ENCODE data around the gene SLC16A8. TPM values are rescaled to one million over a fixed set of nuclear protein-coding genes. Genes with fewer than 3 reads are reported as not detected.

The SLC16A8 gene
- total RNA-seq, 1 donor from 2014 or later, result 3.1 TPM

DNA sequence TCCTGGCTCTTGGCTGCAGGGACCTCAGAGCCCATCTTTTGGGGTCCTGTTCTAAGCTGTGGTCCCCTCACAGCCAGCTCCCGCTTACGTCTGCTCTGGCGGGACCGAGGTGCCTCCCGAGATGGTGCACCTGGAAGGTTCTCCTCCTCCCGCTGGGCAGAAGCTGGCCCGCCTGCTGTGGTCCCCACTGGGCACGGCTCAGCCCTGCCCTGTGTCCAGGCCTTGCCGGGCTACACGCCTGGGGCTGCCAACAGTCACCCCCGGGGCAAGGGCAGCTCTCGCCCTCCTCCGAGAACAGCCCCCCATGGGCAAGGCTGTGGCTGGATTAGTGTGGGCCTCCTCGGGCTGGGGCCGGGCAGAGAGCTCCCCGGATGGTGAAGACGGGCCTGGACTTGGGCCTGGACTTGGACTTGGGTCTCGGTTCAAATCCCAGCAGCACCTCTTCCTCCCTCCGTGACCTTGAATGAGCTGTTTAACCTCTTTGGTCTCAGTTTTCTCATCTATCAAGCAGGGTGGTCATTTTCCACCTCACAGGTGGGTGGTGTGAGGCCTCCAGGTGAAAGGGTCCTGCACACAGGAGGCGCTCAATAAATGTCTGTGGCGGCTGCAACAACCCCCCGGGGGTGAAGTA lies 25.5 kb upstream of the SLC16A8 start:
- Histone ChIP-seq H3K27ac (no peak overlapping the region), H3K4me1 (peaks cover 5% of the 10 kb centered on the region), H2AFZ (replicated peaks) (no peak overlapping the region), H3K4me2 (no peak overlapping the region), H3K79me2 (ENCODE audit: low read depth) (no peaks in the 10 kb centered on the region), H3K9me3 (ENCODE audit: low read depth) (no peaks in the 10 kb centered on the region), H3K36me3 (no peaks in the 10 kb centered on the region), H4K20me1 (ENCODE audit: low read depth) (no peaks in the 10 kb centered on the region), H3K27me3 (no peaks in the 10 kb centered on the region), H3F3A (ENCODE audit: low read depth) (peaks cover 8% of the 10 kb centered on the region), H3K9ac (no peak overlapping the region), H3K4me3 (no peak overlapping the region)
- H3K4me1 Mint-ChIP-seq, result peaks cover 11% of the 10 kb centered on the region
- no peak overlapping the region for H3K27ac Mint-ChIP-seq
- no peaks in the 10 kb centered on the region for H3K36me3 Mint-ChIP-seq
- peaks cover 14% of the 10 kb centered on the region for H3K27me3 Mint-ChIP-seq (ENCODE audit: insufficient read depth, low read depth)
- H3K4me3 Mint-ChIP-seq, result peak overlapping the region; percentile 33
- peak; percentile 31 for DNase-seq (ENCODE audit: low spot score)
- TF ChIP-seq, protein P1, sequence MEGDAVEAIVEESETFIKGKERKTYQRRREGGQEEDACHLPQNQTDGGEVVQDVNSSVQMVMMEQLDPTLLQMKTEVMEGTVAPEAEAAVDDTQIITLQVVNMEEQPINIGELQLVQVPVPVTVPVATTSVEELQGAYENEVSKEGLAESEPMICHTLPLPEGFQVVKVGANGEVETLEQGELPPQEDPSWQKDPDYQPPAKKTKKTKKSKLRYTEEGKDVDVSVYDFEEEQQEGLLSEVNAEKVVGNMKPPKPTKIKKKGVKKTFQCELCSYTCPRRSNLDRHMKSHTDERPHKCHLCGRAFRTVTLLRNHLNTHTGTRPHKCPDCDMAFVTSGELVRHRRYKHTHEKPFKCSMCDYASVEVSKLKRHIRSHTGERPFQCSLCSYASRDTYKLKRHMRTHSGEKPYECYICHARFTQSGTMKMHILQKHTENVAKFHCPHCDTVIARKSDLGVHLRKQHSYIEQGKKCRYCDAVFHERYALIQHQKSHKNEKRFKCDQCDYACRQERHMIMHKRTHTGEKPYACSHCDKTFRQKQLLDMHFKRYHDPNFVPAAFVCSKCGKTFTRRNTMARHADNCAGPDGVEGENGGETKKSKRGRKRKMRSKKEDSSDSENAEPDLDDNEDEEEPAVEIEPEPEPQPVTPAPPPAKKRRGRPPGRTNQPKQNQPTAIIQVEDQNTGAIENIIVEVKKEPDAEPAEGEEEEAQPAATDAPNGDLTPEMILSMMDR (IDR thresholded peaks at IDR 0.05), result no peak
- TF ChIP-seq EZH2 (IDR thresholded peaks at IDR 0.05) (no peak), EZH2phosphoT487 (IDR thresholded peaks at IDR 0.05) (no peak)
- peaks cover 2% of the 10 kb centered on the region for H3K9me3 Mint-ChIP-seq

DNA sequence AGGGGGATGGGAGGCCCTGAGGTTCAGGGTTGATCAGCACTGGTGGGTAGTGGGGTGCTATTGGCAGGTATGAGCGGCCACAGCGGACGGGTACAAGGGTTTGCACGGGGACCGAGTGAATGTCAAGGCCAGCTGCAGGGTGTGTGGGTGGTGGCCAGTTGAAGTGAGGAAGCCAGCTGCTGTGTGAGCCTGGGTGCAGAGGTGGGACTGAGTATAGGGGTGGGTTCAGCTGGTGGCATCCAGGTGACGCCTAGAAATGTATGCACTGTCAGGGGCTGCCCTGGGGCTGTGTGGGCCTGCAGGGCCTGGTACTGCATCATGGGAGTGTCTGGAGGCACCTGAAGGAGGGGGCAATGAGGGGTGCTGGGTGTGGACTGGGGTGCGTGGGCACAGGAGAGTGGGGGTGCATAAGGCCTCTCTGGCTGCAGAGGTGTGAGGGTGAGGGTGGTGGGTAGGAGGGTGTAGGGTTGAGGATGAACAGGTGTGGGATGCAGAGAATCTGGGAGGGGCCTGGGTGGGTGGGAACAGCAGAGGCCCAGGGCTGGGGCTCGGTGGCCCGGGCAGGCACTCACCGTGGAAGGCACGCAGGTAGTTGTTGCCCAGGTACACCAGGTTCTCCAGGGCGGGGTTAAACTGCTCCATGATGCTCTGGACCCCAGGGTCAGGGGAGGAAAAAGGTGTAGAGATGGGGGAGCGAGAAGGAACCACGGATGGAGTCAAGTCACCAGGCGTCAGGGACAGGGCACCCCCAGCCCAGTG lies 24.8 kb upstream of the SLC16A8 start:
- H3K36me3 Mint-ChIP-seq, result no peaks in the 10 kb centered on the region

DNA sequence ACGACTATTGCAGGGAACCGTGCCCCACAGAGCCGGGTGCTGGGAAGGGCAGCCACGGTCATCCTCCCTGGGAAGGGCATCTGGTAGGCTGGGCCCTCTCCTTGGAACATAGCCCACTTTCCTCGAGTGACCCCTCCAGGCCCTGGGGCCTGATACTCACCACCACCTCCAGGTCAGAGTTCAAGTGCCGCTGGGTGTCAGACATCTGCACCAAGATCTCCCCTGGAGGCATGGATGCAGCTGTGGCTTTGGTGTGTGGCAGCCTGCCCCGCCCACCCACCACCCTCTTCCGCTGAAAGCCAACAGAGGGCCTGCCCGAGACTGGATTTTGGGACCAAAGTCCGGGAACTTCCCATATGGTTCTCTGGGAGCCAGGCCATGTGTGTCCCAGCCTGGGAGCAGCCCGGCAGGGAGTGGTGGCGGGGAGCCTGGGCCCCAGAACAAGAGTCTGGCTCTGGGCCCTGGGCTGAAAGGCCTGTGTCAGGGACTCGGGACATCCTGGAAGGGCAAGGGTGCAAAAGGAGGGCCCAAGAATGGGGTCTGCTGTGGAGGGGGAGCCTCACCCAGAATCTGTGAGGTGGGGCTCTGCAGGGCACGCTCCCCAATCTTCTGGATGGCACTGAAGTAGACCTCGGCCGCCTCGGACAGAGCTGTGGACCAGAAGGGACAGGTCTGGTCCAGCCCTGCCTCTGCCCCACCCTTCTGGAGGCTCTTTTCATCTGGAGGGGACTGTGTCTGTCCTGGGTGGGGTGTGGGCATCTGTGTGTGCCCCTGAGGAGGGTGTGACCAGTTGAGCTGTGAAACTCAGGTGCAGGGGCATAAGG lies 23.9 kb upstream of the SLC16A8 start:
- Histone ChIP-seq H3K27me3 (no peaks in the 10 kb centered on the region), H3K4me2 (no peak overlapping the region), H3K9me3 (ENCODE audit: low read depth) (no peaks in the 10 kb centered on the region), H3F3A (ENCODE audit: low read depth) (peaks cover 13% of the 10 kb centered on the region), H3K4me3 (no peak overlapping the region), H4K20me1 (ENCODE audit: low read depth) (no peaks in the 10 kb centered on the region), H3K79me2 (ENCODE audit: low read depth) (no peaks in the 10 kb centered on the region), H3K27ac (no peak overlapping the region), H3K36me3 (no peaks in the 10 kb centered on the region), H3K9ac (no peak overlapping the region), H3K4me1 (peaks cover 5% of the 10 kb centered on the region), H2AFZ (replicated peaks) (no peak overlapping the region)
- Mint-ChIP-seq H3K9me3 (peaks cover 2% of the 10 kb centered on the region), H3K36me3 (no peaks in the 10 kb centered on the region), H3K27me3 (ENCODE audit: insufficient read depth, low read depth) (peaks cover 12% of the 10 kb centered on the region), H3K4me1 (peaks cover 7% of the 10 kb centered on the region), H3K4me3 (peak overlapping the region; percentile 34), H3K27ac (peak overlapping the region; percentile 44)
- DNase-seq (ENCODE audit: low spot score), result no peak
- TF ChIP-seq EZH2phosphoT487 (IDR thresholded peaks at IDR 0.05) (no peak), EZH2 (IDR thresholded peaks at IDR 0.05) (no peak)
- TF ChIP-seq, protein P1 (IDR thresholded peaks at IDR 0.05), result no peak

More for the DNA sequence above, 24.8 kb upstream of the SLC16A8 start:
- H3K4me3 ChIP-seq, result no peak overlapping the region
- no peak overlapping the region for H3K27ac ChIP-seq
- no peak overlapping the region for H2AFZ ChIP-seq (replicated peaks)
- H3K27me3 ChIP-seq, result no peaks in the 10 kb centered on the region
- no peaks in the 10 kb centered on the region for H3K36me3 ChIP-seq
- Mint-ChIP-seq H3K9me3 (peaks cover 2% of the 10 kb centered on the region), H3K4me1 (peaks cover 9% of the 10 kb centered on the region), H3K27me3 (ENCODE audit: insufficient read depth, low read depth) (peaks cover 14% of the 10 kb centered on the region), H3K27ac (peak overlapping the region; percentile 44), H3K4me3 (peak overlapping the region; percentile 34)
- TF ChIP-seq EZH2phosphoT487 (IDR thresholded peaks at IDR 0.05) (no peak), EZH2 (IDR thresholded peaks at IDR 0.05) (no peak)
- TF ChIP-seq, protein P1 (IDR thresholded peaks at IDR 0.05), result no peak
- no peak overlapping the region for H3K4me2 ChIP-seq
- no peaks in the 10 kb centered on the region for H3K9me3 ChIP-seq (ENCODE audit: low read depth)
- H4K20me1 ChIP-seq (ENCODE audit: low read depth), result no peaks in the 10 kb centered on the region
- DNase-seq (ENCODE audit: low spot score), result no peak
- peaks cover 10% of the 10 kb centered on the region for H3F3A ChIP-seq (ENCODE audit: low read depth)
- no peak overlapping the region for H3K9ac ChIP-seq
- H3K79me2 ChIP-seq (ENCODE audit: low read depth), result no peaks in the 10 kb centered on the region
- H3K4me1 ChIP-seq, result peaks cover 5% of the 10 kb centered on the region
